DOHH2 (cell line): Measurements from ENCODE around the gene SLC12A2.

Experiments used
- CTCF ChIP-seq: fragments of 200-600 bp; sonication (generic); IDR thresholded peaks from one replicate; pipeline ENCODE4 v1.5.1; 2014; ENCODE audit warnings: antibody characterized with exemption, mild to moderate bottlenecking, low read depth, low read length; ENCODE audit not compliant: poor library complexity, severe bottlenecking
- EZH2phosphoT487 ChIP-seq: fragments of 200-600 bp; sonication (generic); IDR thresholded peaks from 2 replicates; pipeline ENCODE4 v1.6.1; 2017; ENCODE audit warnings: borderline replicate concordance, mild to moderate bottlenecking, antibody characterized with exemption, low read length, moderate library complexity, mixed read lengths

- TF ChIP-seq CTCF: no peak
- TF ChIP-seq EZH2phosphoT487: no peak
Observed at GRCh38 chr5:128163991-128164390, 80.4 kb downstream of the SLC12A2 start.
